ENCODE results near the gene SPTBN2.

The SPTBN2 gene

GRCh38 chr11:66638177-66639065 is 90.6 kb downstream of the SPTBN2 start, which contains the start of gene RBM4:
Gene RBM4 (plus strand): TSS chr11:66638703. CDS start chr11:66639712, 1,009 bp downstream.
- peak; percentile 100 for DNase-seq (ENCODE audit: low spot score)

GRCh38 chr11:66637557-66638176 is 91.3 kb downstream of the SPTBN2 start:
- no peak for DNase-seq (ENCODE audit: low spot score)

GRCh38 chr11:66636411-66636810 is 92.6 kb downstream of the SPTBN2 start:
- DNase-seq (ENCODE audit: low spot score) = no peak

Data from AG08395 (cell line).